HG03354 (cell line): ENCODE results near the gene C11orf21.

Source experiments
- ATAC-seq: cut with Tn5 transposase; IDR thresholded peaks from one replicate; pipeline ENCODE4 v1.9.1; 2021; ENCODE audit warnings: mild to moderate bottlenecking; ENCODE audit not compliant: unreplicated experiment, poor library complexity, severe bottlenecking

C11orf21 gene

DNA sequence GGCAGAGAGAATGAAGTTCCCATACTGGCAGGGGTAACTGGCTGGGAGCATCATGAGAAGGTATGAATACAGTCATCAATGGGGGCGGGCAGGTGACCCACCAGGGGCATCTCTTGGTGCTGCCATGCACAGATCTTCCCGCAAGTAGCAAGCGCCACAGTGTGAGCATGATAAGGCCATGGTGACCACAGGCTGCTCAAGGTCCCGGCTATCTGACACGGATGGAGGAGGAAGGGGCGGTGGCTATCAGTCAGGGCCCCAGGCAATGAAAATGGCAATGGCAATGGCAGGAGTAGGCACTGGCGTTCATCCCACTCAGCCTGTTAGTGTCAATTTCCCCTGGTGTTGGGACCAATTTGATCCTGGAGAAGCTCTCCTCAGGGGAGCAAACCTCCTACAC, 53.0 kb downstream of the C11orf21 start:
- ATAC-seq: no peak

DNA sequence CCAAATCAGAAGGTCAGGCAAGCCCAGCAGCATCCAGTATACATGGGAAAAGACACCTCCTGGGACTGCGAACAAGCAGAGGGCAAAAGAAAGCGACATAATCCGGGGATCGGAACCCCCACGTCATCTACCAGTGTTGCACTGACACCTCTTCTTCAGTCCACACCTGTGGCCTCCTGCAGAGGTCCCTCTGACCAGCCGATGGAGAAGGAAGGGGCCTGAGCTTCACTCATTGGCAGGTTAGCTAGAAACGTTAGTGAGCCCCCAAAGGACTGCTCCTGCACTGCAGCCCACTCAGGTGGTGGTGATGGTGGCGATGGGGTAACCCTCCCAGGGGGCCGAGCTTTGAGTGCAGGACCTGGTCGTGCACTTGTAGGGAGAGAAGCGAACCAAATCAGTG, 53.5 kb downstream of the C11orf21 start:
- no peak for ATAC-seq

DNA sequence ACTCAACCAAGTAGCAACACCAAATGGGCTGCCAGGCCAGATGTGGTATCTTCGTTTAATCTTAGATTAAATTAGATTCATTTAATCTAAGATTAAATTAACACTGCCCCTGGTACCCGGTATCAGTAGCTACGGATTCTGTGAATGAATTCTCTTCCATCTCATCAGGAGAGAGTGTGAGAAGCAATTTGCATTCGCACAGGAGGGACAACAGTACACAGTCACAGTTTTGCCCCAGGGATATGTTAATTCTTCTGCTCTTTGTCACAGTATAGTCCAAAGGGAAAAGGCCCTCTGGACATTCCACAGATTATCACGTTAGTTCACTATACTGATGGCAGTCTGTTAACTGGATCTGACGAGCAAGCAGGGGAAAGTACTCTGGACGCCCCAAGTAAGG, 54.2 kb downstream of the C11orf21 start:
- no peak for ATAC-seq
